K562 (cell line): Measurements from ENCODE around the gene FAM219A. TPM values are rescaled to one million over a fixed set of nuclear protein-coding genes. Genes with fewer than 3 reads are reported as not detected.

Source experiments
- ARID4B ChIP-seq: sonication (generic); formaldehyde crosslinking; IDR thresholded peaks from 2 replicates; pipeline ENCODE4 v1.8.0; 2022; ENCODE audit warnings: mild to moderate bottlenecking, missing genetic modification reagents
- ATF7 ChIP-seq: fragments of 450-650 bp; IDR thresholded peaks from 2 replicates; pipeline ENCODE4 v1.7.1; 2014; ENCODE audit warnings: mild to moderate bottlenecking, moderate library complexity
- CBX3 ChIP-seq, 2 experiments: IDR thresholded peaks; 1 replicate in 1 of 2; 2 replicates in 1 of 2; pipeline ENCODE4 v1.6.1; 2012; ENCODE audit warnings: inconsistent platforms in 2 of 2, low read length in 2 of 2, borderline replicate concordance in 1 of 2, control low read depth in 1 of 2
- CTBP1 ChIP-seq: fragments of 450-650 bp; IDR thresholded peaks from 2 replicates; pipeline ENCODE4 v1.6.1; 2016; ENCODE audit warnings: borderline replicate concordance
- FOXP4 ChIP-seq: sonication (generic); formaldehyde crosslinking; IDR thresholded peaks from 2 replicates; pipeline ENCODE4 v1.8.0; 2022; ENCODE audit warnings: mild to moderate bottlenecking, missing genetic modification reagents, borderline replicate concordance
- HNRNPLL ChIP-seq: fragments of 200-400 bp; formaldehyde crosslinking; IDR thresholded peaks from 2 replicates; pipeline ENCODE4 v1.6.1; 2017; ENCODE audit warnings: low read length, low read depth, mild to moderate bottlenecking; ENCODE audit not compliant: poor library complexity, severe bottlenecking
- NR3C1 ChIP-seq: sonication (generic); formaldehyde crosslinking; IDR thresholded peaks from 2 replicates; pipeline ENCODE4 v1.8.1; 2022; ENCODE audit warnings: missing genetic modification reagents
- RB1 ChIP-seq: fragments of 450-650 bp; IDR thresholded peaks from 2 replicates; pipeline ENCODE4 v1.6.1; 2017; ENCODE audit warnings: low read depth, mild to moderate bottlenecking
- RBBP5 ChIP-seq: fragments of 200-600 bp; sonication (generic); IDR thresholded peaks from 2 replicates; pipeline ENCODE4 v1.6.1; 2012; ENCODE audit warnings: borderline replicate concordance, mild to moderate bottlenecking, low read length, control low read depth, inconsistent platforms; ENCODE audit not compliant: insufficient read depth, poor library complexity, severe bottlenecking
- RBFOX2 ChIP-seq: fragments of 200-400 bp; formaldehyde crosslinking; IDR thresholded peaks from 2 replicates; pipeline ENCODE4 v1.6.1; 2017; ENCODE audit warnings: low read depth, mild to moderate bottlenecking, low read length, moderate library complexity
- SIRT6 ChIP-seq: IDR thresholded peaks from one replicate; pipeline ENCODE4 v1.6.1; 2012; ENCODE audit warnings: low read depth, mild to moderate bottlenecking, control low read depth, inconsistent platforms, low read length, moderate library complexity
- SIX5 ChIP-seq, 2 experiments: IDR thresholded peaks; 2 replicates each; pipeline ENCODE4 v1.6.1; 2011; ENCODE audit warnings: low read length in 2 of 2, borderline replicate concordance in 1 of 2, low read depth in 1 of 2, mild to moderate bottlenecking in 1 of 2, moderate library complexity in 1 of 2; ENCODE audit not compliant: insufficient read depth in 1 of 2
- TFAP4 ChIP-seq: sonication (generic); formaldehyde crosslinking; IDR thresholded peaks from 2 replicates; pipeline ENCODE4 v1.8.0; 2022; ENCODE audit warnings: missing genetic modification reagents, mild to moderate bottlenecking, moderate library complexity, borderline replicate concordance
- ZBTB5 ChIP-seq: fragments of 450-650 bp; IDR thresholded peaks from 2 replicates; pipeline ENCODE4 v1.6.1; 2017; ENCODE audit warnings: antibody characterized with exemption
- ZNF584 ChIP-seq: fragments of 200-800 bp; sonication (Bioruptor generic); IDR thresholded peaks from 2 replicates; pipeline ENCODE4 v1.6.1; 2016; ENCODE audit warnings: low read depth, mild to moderate bottlenecking, missing genetic modification characterization, missing compliant biosample characterization
- ZNF668 ChIP-seq: fragments of 250-450 bp; sonication (Bioruptor Pico); IDR thresholded peaks from 2 replicates; pipeline ENCODE4 v1.8.0; 2022; ENCODE audit warnings: mild to moderate bottlenecking, inconsistent platforms
- ZSCAN29 ChIP-seq: fragments of 450-650 bp; IDR thresholded peaks from 2 replicates; pipeline ENCODE4 v1.6.1; 2017
- polyA plus RNA-seq, 8 experiments: library from polyadenylated mRNA; depleted of rRNA in 4 of 8; stranded (reverse) in 5 of 8; unstranded in 3 of 8; fragments of >200 nt; fragmentation: Nextera tagmentation in 2 of 8; fragmentation: Illumina TruSeq in 1 of 8; extraction: Ambion mirVana in 2 of 8; extraction: Trizol in 1 of 8; gene quantifications; 2 replicates each; pipeline versions ENCODE4 v1.2.1 to v1.2.3, GENCODE V29; 2011 to 2014; ENCODE audit warnings: inconsistent platforms in 1 of 8, missing spikeins in 1 of 8
- total RNA-seq, 7 experiments: library from RNA; depleted of rRNA in 6 of 7; stranded (reverse); fragments of >200 nt in 6 of 7; fragmentation: Illumina TruSeq in 2 of 7; extraction: Trizol in 2 of 7; gene quantifications; 2 replicates each; pipeline versions ENCODE4 v1.2.1 to v1.2.3, GENCODE V29; 2011 to 2021; ENCODE audit warnings: low replicate concordance in 1 of 7

Gene FAM219A
- total and polyA plus RNA-seq, 9 of the 15 experiments (the other 6 are each of a cell fraction or from before 2014, with no cell fraction given) = 0.63 to 8.6 (median 2.9) TPM

GRCh38 chr9:34376596-34377403 lies 81.6 kb downstream of the FAM219A start, which contains the start of gene MYORG (continued):
- TF ChIP-seq ARID4B (CRISPR knock-in tag) = peak; percentile 31; the same call in 1 of the 2 replicates
- TF ChIP-seq ATF7 = peak; percentile 43; the same call in 1 of the 2 replicates
- TF ChIP-seq FOXP4 (CRISPR knock-in tag) = no peak
- TF ChIP-seq HNRNPLL = no peak
- TF ChIP-seq RB1 = peak; percentile 41; the same call in 1 of the 2 replicates
- TF ChIP-seq NR3C1 (CRISPR knock-in tag) = no peak
- peak; percentile 62; the same call in 1 of the 2 replicates for TF ChIP-seq CTBP1
- TF ChIP-seq SIX5 (IDR thresholded peaks at IDR 0.05; ENCODE audit: borderline replicate concordance in 1 of 2, insufficient read depth in 1 of 2, low read depth in 1 of 2, low read length in 2 of 2) = peak; percentile 75 to 79; a peak in 3 of 4 replicates
- no peak for TF ChIP-seq ZNF584 (CRISPR knock-in tag)
- TF ChIP-seq ZBTB5 = no peak
- TF ChIP-seq TFAP4 (CRISPR knock-in tag) = peak; percentile 90
- peak; percentile 27 for TF ChIP-seq RBBP5
- no peak for TF ChIP-seq SIRT6
- no peak for TF ChIP-seq ZNF668
- no peak for TF ChIP-seq ZSCAN29
- 0 out of 3 replicates have a peak, but pooled peaks of 1 of the 2 experiments have one; percentile 15 for TF ChIP-seq CBX3 (IDR thresholded peaks at IDR 0.05; ENCODE audit: borderline replicate concordance in 1 of 2, low read length in 2 of 2)
- peak; percentile 58 for TF ChIP-seq RBFOX2
